ENCODE results near the gene SLC12A5. TPM values are rescaled to one million over a fixed set of nuclear protein-coding genes. Genes with fewer than 3 reads are reported as not detected.

SLC12A5 gene
- polyA plus RNA-seq, 3 donors, result not detected

GRCh38 chr20:46018112-46018511 lies 10.9 kb upstream of the SLC12A5 start:
- Histone ChIP-seq H3K4me1 (ENCODE audit: control insufficient read depth in 1 of 2, insufficient read depth in 2 of 2, low read length in 2 of 2) (peaks cover 23 to 41% of the 10 kb centered on the region in 2 donors), H3K36me3 (replicated peaks in 1 of 2; ENCODE audit: control insufficient read depth in 1 of 2, insufficient read depth in 2 of 2, low read length in 2 of 2) (no peaks in the 10 kb centered on the region), H3K9me3 (replicated peaks in 1 of 2; ENCODE audit: control insufficient read depth in 1 of 2, insufficient read depth in 1 of 2, low read length in 2 of 2) (no peaks in the 10 kb centered on the region), H4K20me1 (ENCODE audit: insufficient read depth, low read length) (peaks cover 4% of the 10 kb centered on the region), H2AFZ (ENCODE audit: insufficient read depth, low read depth, low read length, poor library complexity, severe bottlenecking) (no peak overlapping the region), H3K9ac (ENCODE audit: insufficient read depth, low read length, poor library complexity, severe bottlenecking) (no peak overlapping the region), H3K27me3 (ENCODE audit: control insufficient read depth in 2 of 2, insufficient read depth in 2 of 2, low read length in 2 of 2) (peaks cover 12 to 54% of the 10 kb centered on the region in 2 donors), H3K27ac (ENCODE audit: low read depth in 1 of 2, low read length in 2 of 2) (no peak overlapping the region), H3K4me2 (replicated peaks; ENCODE audit: extremely low read depth, low read length, poor library complexity, severe bottlenecking) (no peak overlapping the region), H3K79me2 (ENCODE audit: insufficient read depth, low read length) (no peaks in the 10 kb centered on the region), H3K4me3 (replicated peaks in 1 of 3; ENCODE audit: low read depth in 2 of 3, low read length in 3 of 3) (no peak overlapping the region)
- DNase-seq, result no peak
- TF ChIP-seq, protein P1, sequence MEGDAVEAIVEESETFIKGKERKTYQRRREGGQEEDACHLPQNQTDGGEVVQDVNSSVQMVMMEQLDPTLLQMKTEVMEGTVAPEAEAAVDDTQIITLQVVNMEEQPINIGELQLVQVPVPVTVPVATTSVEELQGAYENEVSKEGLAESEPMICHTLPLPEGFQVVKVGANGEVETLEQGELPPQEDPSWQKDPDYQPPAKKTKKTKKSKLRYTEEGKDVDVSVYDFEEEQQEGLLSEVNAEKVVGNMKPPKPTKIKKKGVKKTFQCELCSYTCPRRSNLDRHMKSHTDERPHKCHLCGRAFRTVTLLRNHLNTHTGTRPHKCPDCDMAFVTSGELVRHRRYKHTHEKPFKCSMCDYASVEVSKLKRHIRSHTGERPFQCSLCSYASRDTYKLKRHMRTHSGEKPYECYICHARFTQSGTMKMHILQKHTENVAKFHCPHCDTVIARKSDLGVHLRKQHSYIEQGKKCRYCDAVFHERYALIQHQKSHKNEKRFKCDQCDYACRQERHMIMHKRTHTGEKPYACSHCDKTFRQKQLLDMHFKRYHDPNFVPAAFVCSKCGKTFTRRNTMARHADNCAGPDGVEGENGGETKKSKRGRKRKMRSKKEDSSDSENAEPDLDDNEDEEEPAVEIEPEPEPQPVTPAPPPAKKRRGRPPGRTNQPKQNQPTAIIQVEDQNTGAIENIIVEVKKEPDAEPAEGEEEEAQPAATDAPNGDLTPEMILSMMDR (IDR thresholded peaks at IDR 0.05), result no peak
- Mint-ChIP-seq H3K36me3 (peaks cover 0 to 11% of the 10 kb centered on the region in 2 donors), H3K4me3 (peak overlapping the region in 1 of 2 donors; percentile 0), H3K27me3 (ENCODE audit: low read depth in 3 of 3) (peaks cover 49 to 78% (median 58%) of the 10 kb centered on the region in 3 donors), H3K4me1 (peaks cover 29% of the 10 kb centered on the region), H3K27ac (no peak overlapping the region), H3K9me3 (peaks cover 0 to 12% (median 2%) of the 10 kb centered on the region in 7 donors)
- WGBS (ENCODE audit: insufficient coverage), result 92% methylated on average over 2 of the region's 4 CpGs
- intact Hi-C loops (cut with micrococcal nuclease), result loop anchor here in 1 of 2 donors (10.0 kb wide), 1 partner anchor 157 kb away; no protein-coding TSS in a partner anchor

DNA sequence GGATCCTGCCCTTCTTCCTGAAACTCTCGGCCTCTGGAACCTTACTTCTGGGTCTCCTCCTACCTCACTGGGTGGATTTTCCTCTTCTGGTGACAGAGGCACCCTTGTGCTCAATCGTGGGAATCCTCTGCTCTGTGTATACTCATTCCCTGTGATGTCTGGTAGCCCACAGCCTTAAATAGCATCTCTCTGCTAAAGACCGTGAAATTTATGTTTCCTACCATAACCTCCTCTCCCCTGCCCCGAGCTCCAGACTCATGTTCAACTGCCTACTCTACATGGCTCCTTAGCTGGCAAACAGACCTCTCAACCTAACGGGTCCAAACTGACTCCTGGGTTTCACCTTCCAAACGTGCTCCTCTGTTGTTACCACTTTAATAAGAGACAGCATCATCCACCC lies 10.4 kb upstream of the SLC12A5 start:
- peaks cover 4% of the 10 kb centered on the region for H4K20me1 ChIP-seq (ENCODE audit: insufficient read depth, low read length)
- H3K4me3 ChIP-seq (replicated peaks in 1 of 3; ENCODE audit: low read depth in 2 of 3, low read length in 3 of 3), result no peak overlapping the region
- H3K79me2 ChIP-seq (ENCODE audit: insufficient read depth, low read length), result no peaks in the 10 kb centered on the region
- H3K9me3 Mint-ChIP-seq, result peaks cover 0 to 12% (median 2%) of the 10 kb centered on the region in 7 donors
- no peaks in the 10 kb centered on the region for H3K9me3 ChIP-seq (replicated peaks in 1 of 2; ENCODE audit: control insufficient read depth in 1 of 2, insufficient read depth in 1 of 2, low read length in 2 of 2)
- peaks cover 25% of the 10 kb centered on the region for H3K4me1 Mint-ChIP-seq
- no peak overlapping the region for H3K4me2 ChIP-seq (replicated peaks; ENCODE audit: extremely low read depth, low read length, poor library complexity, severe bottlenecking)
- no peaks in the 10 kb centered on the region for H3K36me3 ChIP-seq (replicated peaks in 1 of 2; ENCODE audit: control insufficient read depth in 1 of 2, insufficient read depth in 2 of 2, low read length in 2 of 2)
- no peak overlapping the region for H2AFZ ChIP-seq (ENCODE audit: insufficient read depth, low read depth, low read length, poor library complexity, severe bottlenecking)
- H3K27ac ChIP-seq (ENCODE audit: low read depth in 1 of 2, low read length in 2 of 2), result no peak overlapping the region
- peaks cover 48 to 78% (median 59%) of the 10 kb centered on the region in 3 donors for H3K27me3 Mint-ChIP-seq (ENCODE audit: low read depth in 3 of 3)
- peaks cover 18 to 36% of the 10 kb centered on the region in 2 donors for H3K4me1 ChIP-seq (ENCODE audit: control insufficient read depth in 1 of 2, insufficient read depth in 2 of 2, low read length in 2 of 2)
- H3K36me3 Mint-ChIP-seq, result peaks cover 0 to 11% of the 10 kb centered on the region in 2 donors
- TF ChIP-seq, protein P1 (IDR thresholded peaks at IDR 0.05), result no peak
- peaks cover 16 to 54% of the 10 kb centered on the region in 2 donors for H3K27me3 ChIP-seq (ENCODE audit: control insufficient read depth in 2 of 2, insufficient read depth in 2 of 2, low read length in 2 of 2)
- 81% methylated on average over 4 of the region's 6 CpGs for WGBS (ENCODE audit: insufficient coverage)
- no peak overlapping the region for H3K9ac ChIP-seq (ENCODE audit: insufficient read depth, low read length, poor library complexity, severe bottlenecking)
- H3K27ac Mint-ChIP-seq, result no peak overlapping the region
- intact Hi-C loops (cut with micrococcal nuclease), result loop anchor here in 1 of 2 donors (10.0 kb wide), 1 partner anchor 156 kb away; no protein-coding TSS in a partner anchor
- peak overlapping the region in 1 of 2 donors; percentile 8 for H3K4me3 Mint-ChIP-seq
- no peak for DNase-seq

Measured in CD14-positive monocyte (primary cell).